Measurements from ENCODE around the gene PUDP.
"Not testable (repeated sequence)": the region's sequence is repeated elsewhere in the genome, so short reads cannot be mapped to it uniquely, and the experiment has no call there.

PUDP gene

GRCh38 chrX:7045238-7045955 is 102.6 kb downstream of the PUDP start:
- TF ChIP-seq CTCF (IDR thresholded peaks at IDR 0.05; ENCODE audit: insufficient read depth, low read length, poor library complexity, severe bottlenecking): no peak
- Histone ChIP-seq H3K36me3 (ENCODE audit: control insufficient read depth, insufficient read depth, low read length) (peaks cover 3% of the 10 kb centered on the region), H3K4me3 (replicated peaks; ENCODE audit: low read depth, low read length) (no peak overlapping the region)

GRCh38 chrX:7043796-7044433 is 104.0 kb downstream of the PUDP start:
- H3K4me3 ChIP-seq (replicated peaks; ENCODE audit: low read depth, low read length); DNase-seq (ENCODE audit: extremely low read depth, insufficient read length); H3K27me3 ChIP-seq (replicated peaks; ENCODE audit: control insufficient read depth, insufficient read depth, low read length): not testable (repeated sequence)

More at GRCh38 chrX:7045238-7045955, 102.6 kb downstream of the PUDP start:
- no peak for DNase-seq (ENCODE audit: extremely low read depth, insufficient read length)
- H3K27me3 ChIP-seq (replicated peaks; ENCODE audit: control insufficient read depth, insufficient read depth, low read length): no peaks in the 10 kb centered on the region

GRCh38 chrX:7028246-7028645 is 119.7 kb downstream of the PUDP start:
- Histone ChIP-seq H3K4me3 (replicated peaks; ENCODE audit: low read depth, low read length) (no peak overlapping the region), H3K27me3 (replicated peaks; ENCODE audit: control insufficient read depth, insufficient read depth, low read length) (no peaks in the 10 kb centered on the region), H3K36me3 (ENCODE audit: control insufficient read depth, insufficient read depth, low read length) (no peaks in the 10 kb centered on the region)
- no peak for DNase-seq (ENCODE audit: extremely low read depth, insufficient read length)
- no peak for TF ChIP-seq CTCF (IDR thresholded peaks at IDR 0.05; ENCODE audit: insufficient read depth, low read length, poor library complexity, severe bottlenecking)

More at GRCh38 chrX:7043796-7044433, 104.0 kb downstream of the PUDP start:
- not testable (repeated sequence) for H3K36me3 ChIP-seq (ENCODE audit: control insufficient read depth, insufficient read depth, low read length)

GRCh38 chrX:7027071-7027470 is 120.9 kb downstream of the PUDP start:
- DNase-seq (ENCODE audit: extremely low read depth, insufficient read length): no peak
- TF ChIP-seq CTCF (IDR thresholded peaks at IDR 0.05; ENCODE audit: insufficient read depth, low read length, poor library complexity, severe bottlenecking): no peak
- Histone ChIP-seq H3K4me3 (replicated peaks; ENCODE audit: low read depth, low read length) (no peak overlapping the region), H3K36me3 (ENCODE audit: control insufficient read depth, insufficient read depth, low read length) (no peaks in the 10 kb centered on the region), H3K27me3 (replicated peaks; ENCODE audit: control insufficient read depth, insufficient read depth, low read length) (no peaks in the 10 kb centered on the region)

GRCh38 chrX:7026365-7026764 is 121.6 kb downstream of the PUDP start:
- not testable (repeated sequence) for H3K27me3 ChIP-seq (replicated peaks; ENCODE audit: control insufficient read depth, insufficient read depth, low read length); DNase-seq (ENCODE audit: extremely low read depth, insufficient read length); H3K4me3 ChIP-seq (replicated peaks; ENCODE audit: low read depth, low read length); H3K36me3 ChIP-seq (ENCODE audit: control insufficient read depth, insufficient read depth, low read length)

GRCh38 chrX:7025471-7025870 is 122.5 kb downstream of the PUDP start:
- H3K4me3 ChIP-seq (replicated peaks; ENCODE audit: low read depth, low read length): no peak overlapping the region
- no peaks in the 10 kb centered on the region for H3K27me3 ChIP-seq (replicated peaks; ENCODE audit: control insufficient read depth, insufficient read depth, low read length)
- no peak for TF ChIP-seq CTCF (IDR thresholded peaks at IDR 0.05; ENCODE audit: insufficient read depth, low read length, poor library complexity, severe bottlenecking)
- DNase-seq (ENCODE audit: extremely low read depth, insufficient read length): no peak
- H3K36me3 ChIP-seq (ENCODE audit: control insufficient read depth, insufficient read depth, low read length): no peaks in the 10 kb centered on the region

All from GM06990 (cell line).